Hepatocyte (in vitro differentiated cells): ENCODE results near the gene LGALS3BP. TPM values are rescaled to one million over a fixed set of nuclear protein-coding genes. Genes with fewer than 3 reads are reported as not detected.

Source experiments
- DNase-seq: peaks from one replicate; pipeline ENCODE4 v3.0.0-alpha.2; 2016; ENCODE audit warnings: low spot score
- H2AFZ ChIP-seq: fragments of 200-600 bp; sonication (generic); 2 replicates; pipeline ENCODE4 v1.6.0; 2016; ENCODE audit warnings: antibody characterized with exemption, mild to moderate bottlenecking
- H3K27ac ChIP-seq: fragments of 200-600 bp; sonication (generic); 2 replicates; pipeline ENCODE4 v1.5.1; 2016; ENCODE audit warnings: mild to moderate bottlenecking
- H3K27me3 ChIP-seq: fragments of 200-600 bp; sonication (generic); 2 replicates; pipeline ENCODE4 v1.6.1; 2016
- H3K36me3 ChIP-seq: fragments of 200-600 bp; sonication (generic); replicated peaks from 2 replicates; pipeline ENCODE4 v1.5.1; 2016; ENCODE audit warnings: low read depth; ENCODE audit not compliant: insufficient read depth
- H3K4me1 ChIP-seq: fragments of 200-600 bp; sonication (generic); 2 replicates; pipeline ENCODE4 v1.5.1; 2016; ENCODE audit warnings: mild to moderate bottlenecking, moderate library complexity; ENCODE audit not compliant: insufficient read depth
- H3K4me2 ChIP-seq: fragments of 200-600 bp; sonication (generic); 2 replicates; pipeline ENCODE4 v1.6.0; 2016
- H3K4me3 ChIP-seq: fragments of 200-600 bp; sonication (generic); 2 replicates; pipeline ENCODE4 v1.5.1; 2016; ENCODE audit warnings: mild to moderate bottlenecking
- H3K79me2 ChIP-seq: fragments of 200-600 bp; sonication (generic); 2 replicates; pipeline ENCODE4 v1.6.0; 2017; ENCODE audit warnings: mild to moderate bottlenecking
- H3K9me2 ChIP-seq: fragments of 200-600 bp; sonication (generic); replicated peaks from 2 replicates; pipeline ENCODE4 v1.6.0; 2017; ENCODE audit warnings: mild to moderate bottlenecking; ENCODE audit not compliant: insufficient read depth
- H3K9me3 ChIP-seq: fragments of 200-600 bp; sonication (generic); 2 replicates; pipeline ENCODE4 v1.5.1; 2016; ENCODE audit warnings: low read depth, mild to moderate bottlenecking
- H4K20me1 ChIP-seq: fragments of 200-600 bp; sonication (generic); 2 replicates; pipeline ENCODE4 v1.6.0; 2016; ENCODE audit warnings: mild to moderate bottlenecking; ENCODE audit not compliant: insufficient read depth, poor library complexity, severe bottlenecking
- EZH2 ChIP-seq: fragments of 200-600 bp; sonication (generic); IDR thresholded peaks from 2 replicates; pipeline ENCODE4 v1.6.1; 2016; ENCODE audit warnings: antibody characterized with exemption, mild to moderate bottlenecking, borderline replicate concordance
- EZH2phosphoT487 ChIP-seq: fragments of 200-600 bp; sonication (generic); IDR thresholded peaks from one replicate; pipeline ENCODE4 v1.6.1; 2018; ENCODE audit warnings: antibody characterized with exemption, mild to moderate bottlenecking, low read depth, moderate library complexity; ENCODE audit not compliant: unreplicated experiment, severe bottlenecking
- WGBS: methylation state at CpG from one replicate; pipeline ENCODE4 v1.1.6; 2016; ENCODE audit warnings: low lambda C conversion rate; ENCODE audit errors: missing lambda C conversion rate; 5-methylcytosine and 5-hydroxymethylcytosine counted together
- polyA plus RNA-seq: library from polyadenylated mRNA; unstranded; fragments of >200 nt; fragmentation: Nextera tagmentation; extraction: Ambion mirVana; gene quantifications from 2 replicates; pipeline ENCODE4 v1.2.1, GENCODE V29; 2016
- total RNA-seq: library from RNA; depleted of rRNA; stranded (reverse); fragments of >200 nt; gene quantifications from 2 replicates; pipeline ENCODE4 v1.2.3, GENCODE V29; 2014
- TF ChIP-seq, protein P1 (sequence below): fragments of 200-600 bp; sonication (generic); IDR thresholded peaks from 2 replicates; pipeline ENCODE4 v1.5.1; 2016; ENCODE audit warnings: antibody characterized with exemption, mild to moderate bottlenecking; ENCODE audit not compliant: poor library complexity

Gene LGALS3BP
- total and polyA plus RNA-seq, 2 experiments from 2014 or later: 305 to 787 TPM

DNA sequence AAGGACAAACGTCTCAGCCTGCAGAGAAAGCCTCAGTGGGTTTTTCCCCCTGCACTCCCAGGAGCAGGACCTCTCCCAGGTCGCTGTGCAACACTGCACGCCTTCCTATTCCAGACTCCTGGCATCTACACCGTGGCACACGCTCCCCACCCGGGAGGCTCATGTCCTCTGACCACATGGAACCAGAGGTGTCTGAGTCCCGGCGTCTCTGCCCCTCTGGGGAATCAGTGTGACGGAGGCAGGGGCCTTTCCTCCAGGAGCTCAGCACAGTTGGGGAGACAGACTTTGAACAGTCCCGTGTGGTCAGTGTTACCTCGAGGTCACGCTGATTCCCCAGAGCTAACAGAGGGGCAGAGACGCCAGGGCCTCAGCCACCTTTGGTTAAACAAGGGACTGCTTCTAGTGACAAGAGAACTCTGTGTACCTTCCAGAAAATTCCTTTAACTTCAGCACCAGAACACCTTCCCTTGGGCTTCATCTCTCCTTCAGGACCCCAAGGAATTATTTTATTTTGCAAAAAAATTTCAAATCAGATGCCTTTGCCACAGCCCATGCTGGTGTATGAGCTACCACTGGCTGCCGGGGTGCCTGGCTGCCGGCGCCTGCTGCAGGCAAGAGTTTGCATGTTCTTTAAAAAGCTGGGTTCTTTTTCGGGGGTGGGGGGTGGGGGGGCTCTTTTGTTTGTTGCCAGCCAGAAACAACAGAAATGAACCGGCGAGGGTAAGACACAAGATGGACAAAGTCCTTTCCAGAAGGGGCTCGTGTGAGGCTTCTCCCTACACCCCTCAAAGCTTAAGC is 23.3 kb upstream of the LGALS3BP start:
- H2AFZ ChIP-seq: no peak overlapping the region
- H3K4me3 ChIP-seq: no peak overlapping the region
- no peak for DNase-seq
- TF ChIP-seq, protein P1, sequence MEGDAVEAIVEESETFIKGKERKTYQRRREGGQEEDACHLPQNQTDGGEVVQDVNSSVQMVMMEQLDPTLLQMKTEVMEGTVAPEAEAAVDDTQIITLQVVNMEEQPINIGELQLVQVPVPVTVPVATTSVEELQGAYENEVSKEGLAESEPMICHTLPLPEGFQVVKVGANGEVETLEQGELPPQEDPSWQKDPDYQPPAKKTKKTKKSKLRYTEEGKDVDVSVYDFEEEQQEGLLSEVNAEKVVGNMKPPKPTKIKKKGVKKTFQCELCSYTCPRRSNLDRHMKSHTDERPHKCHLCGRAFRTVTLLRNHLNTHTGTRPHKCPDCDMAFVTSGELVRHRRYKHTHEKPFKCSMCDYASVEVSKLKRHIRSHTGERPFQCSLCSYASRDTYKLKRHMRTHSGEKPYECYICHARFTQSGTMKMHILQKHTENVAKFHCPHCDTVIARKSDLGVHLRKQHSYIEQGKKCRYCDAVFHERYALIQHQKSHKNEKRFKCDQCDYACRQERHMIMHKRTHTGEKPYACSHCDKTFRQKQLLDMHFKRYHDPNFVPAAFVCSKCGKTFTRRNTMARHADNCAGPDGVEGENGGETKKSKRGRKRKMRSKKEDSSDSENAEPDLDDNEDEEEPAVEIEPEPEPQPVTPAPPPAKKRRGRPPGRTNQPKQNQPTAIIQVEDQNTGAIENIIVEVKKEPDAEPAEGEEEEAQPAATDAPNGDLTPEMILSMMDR: no peak
- no peak for TF ChIP-seq EZH2phosphoT487
- no peak for TF ChIP-seq EZH2
- H3K9me2 ChIP-seq: no peaks in the 10 kb centered on the region
- H3K27me3 ChIP-seq: no peaks in the 10 kb centered on the region
- H3K36me3 ChIP-seq: no peaks in the 10 kb centered on the region
- peaks cover 70% of the 10 kb centered on the region for H3K79me2 ChIP-seq
- WGBS: 78% methylated on average over 20 of the region's 20 CpGs
- no peak overlapping the region for H3K4me2 ChIP-seq
- no peaks in the 10 kb centered on the region for H3K9me3 ChIP-seq
- peaks cover 6% of the 10 kb centered on the region for H3K4me1 ChIP-seq
- H4K20me1 ChIP-seq: peaks cover 28% of the 10 kb centered on the region
- no peak overlapping the region for H3K27ac ChIP-seq

DNA sequence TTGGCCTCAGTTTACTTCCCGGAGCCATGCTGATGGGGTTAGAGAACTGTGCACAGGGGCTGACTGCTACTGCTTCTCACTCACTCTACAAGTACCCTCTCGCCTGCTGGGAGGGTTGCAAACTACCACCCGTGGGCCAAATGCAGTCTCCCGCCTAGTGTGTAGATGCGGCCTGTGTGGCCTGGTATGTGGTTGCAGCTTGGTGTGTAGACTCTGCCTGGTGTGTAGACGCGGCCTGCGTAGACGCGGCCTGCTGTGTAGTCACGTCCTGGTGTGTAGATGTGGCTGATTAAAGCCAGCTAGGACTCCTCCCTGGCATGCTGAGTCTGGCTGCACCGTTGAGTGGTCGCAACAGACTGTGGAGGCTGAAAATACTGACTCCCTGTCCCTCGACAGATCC is 22.6 kb upstream of the LGALS3BP start:
- no peaks in the 10 kb centered on the region for H3K9me3 ChIP-seq
- no peak overlapping the region for H3K27ac ChIP-seq
- H3K36me3 ChIP-seq: no peaks in the 10 kb centered on the region
- DNase-seq: no peak
- peaks cover 5% of the 10 kb centered on the region for H3K4me1 ChIP-seq
- no peaks in the 10 kb centered on the region for H3K27me3 ChIP-seq
- no peak overlapping the region for H2AFZ ChIP-seq
- TF ChIP-seq EZH2phosphoT487 (no peak), EZH2 (no peak)
- TF ChIP-seq, protein P1: no peak
- no peak overlapping the region for H3K4me3 ChIP-seq
- 92% methylated on average over 14 of the region's 14 CpGs for WGBS
- peaks cover 63% of the 10 kb centered on the region for H3K79me2 ChIP-seq
- no peak overlapping the region for H3K4me2 ChIP-seq
- no peaks in the 10 kb centered on the region for H3K9me2 ChIP-seq
- H4K20me1 ChIP-seq: peaks cover 28% of the 10 kb centered on the region

DNA sequence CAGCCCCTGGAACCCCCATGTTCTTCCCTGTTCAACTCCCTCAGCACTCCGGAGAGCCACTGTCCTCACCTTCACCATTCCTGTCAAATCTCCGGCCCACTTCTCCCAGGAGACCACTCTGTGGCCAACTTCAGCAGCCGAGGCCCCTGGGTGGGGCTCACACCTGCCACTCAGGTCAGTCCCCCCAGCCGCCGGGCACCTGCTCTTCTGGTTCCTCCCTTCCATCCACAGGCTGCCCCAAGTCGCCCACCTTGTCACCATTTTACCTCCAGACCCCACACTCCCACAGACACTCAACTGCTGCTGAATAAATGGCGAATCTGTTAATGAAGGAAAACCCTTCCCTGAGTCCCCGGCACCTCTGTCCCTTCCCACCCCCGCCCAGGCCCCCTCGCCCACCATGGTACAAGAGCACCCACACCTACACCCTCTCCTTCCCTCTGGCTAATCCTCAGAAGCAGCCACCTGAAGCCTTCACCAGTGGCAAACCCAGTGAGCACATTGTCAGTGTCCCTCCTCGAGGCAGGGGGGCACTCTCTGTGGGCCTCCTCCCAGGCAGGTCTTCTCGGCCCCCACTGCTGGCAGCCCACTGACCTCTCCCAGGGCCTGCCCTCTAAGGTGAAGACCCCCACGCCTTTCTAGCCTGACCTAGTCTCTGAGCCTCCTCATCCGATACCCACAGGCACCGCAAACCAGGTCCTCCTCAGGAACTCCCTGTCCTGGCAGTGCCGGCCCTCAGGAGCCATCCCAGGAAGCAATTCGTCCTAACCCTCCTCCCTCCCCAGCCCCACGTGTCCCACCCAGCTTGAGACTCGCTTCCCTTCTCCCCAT is 21.7 kb upstream of the LGALS3BP start:
- peaks cover 27% of the 10 kb centered on the region for H4K20me1 ChIP-seq
- no peak overlapping the region for H3K27ac ChIP-seq
- no peaks in the 10 kb centered on the region for H3K36me3 ChIP-seq
- no peaks in the 10 kb centered on the region for H3K9me2 ChIP-seq
- no peak overlapping the region for H3K4me3 ChIP-seq
- no peak overlapping the region for H3K4me2 ChIP-seq
- no peak for TF ChIP-seq EZH2
- TF ChIP-seq, protein P1: no peak
- no peak for TF ChIP-seq EZH2phosphoT487
- DNase-seq: no peak
- no peaks in the 10 kb centered on the region for H3K27me3 ChIP-seq
- H3K4me1 ChIP-seq: peaks cover 6% of the 10 kb centered on the region
- H3K79me2 ChIP-seq: peaks cover 54% of the 10 kb centered on the region
- 94% methylated on average over 17 of the region's 19 CpGs for WGBS
- no peak overlapping the region for H2AFZ ChIP-seq
- no peaks in the 10 kb centered on the region for H3K9me3 ChIP-seq
